NCI-H187 (cell line): ENCODE data around the gene SAP25.
A peak's percentile ranks its signal among the peaks of the same experiment; 100 is the strongest.

Experiments used
- DNase-seq, 2 experiments: peaks; one replicate each; lab custom pipeline; 2025; lab: John Stamatoyannopoulos, UW

The SAP25 gene

DNA sequence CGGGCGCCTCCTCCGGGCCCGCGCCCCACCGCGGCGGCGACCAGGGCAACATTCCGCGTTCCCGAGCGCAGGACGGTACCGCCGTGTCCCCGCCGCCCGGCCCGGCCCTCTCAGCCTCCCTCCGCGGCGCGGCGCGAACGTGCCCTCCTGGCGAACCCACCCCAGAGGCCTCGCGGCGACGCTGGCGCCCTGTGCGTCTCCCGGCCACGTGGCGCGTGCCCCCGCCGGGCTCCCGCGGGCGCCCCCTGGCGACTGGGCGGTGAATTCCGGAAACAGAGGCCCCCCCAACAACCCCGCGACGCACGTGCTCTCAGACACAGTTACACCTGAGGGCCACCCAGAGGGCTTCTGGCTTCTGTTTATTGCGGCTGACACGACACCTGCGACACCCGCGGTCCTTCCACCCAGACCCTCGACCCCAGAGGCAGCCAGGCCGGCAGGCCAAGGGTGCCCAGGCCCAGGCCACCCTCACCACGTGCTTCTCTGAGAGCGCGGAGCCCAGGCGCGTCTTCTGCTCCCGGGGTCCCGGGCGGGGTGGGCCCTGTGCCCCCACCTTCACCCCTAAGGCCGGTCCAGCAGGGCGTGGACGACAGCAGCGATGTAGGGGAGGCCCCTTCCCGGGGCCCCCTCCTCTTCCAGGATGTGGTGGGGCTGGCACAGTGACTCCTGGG lies at the start of gene SAP25:
Gene SAP25 (minus strand): TSS at position 210 of the 671 bp plus-strand sequence. CDS start 158 bp downstream, at position 52.
- DNase-seq, result no peak

GRCh38 chr7:100621554-100621953 lies 47.9 kb upstream of the SAP25 start:
- no peak for DNase-seq

DNA sequence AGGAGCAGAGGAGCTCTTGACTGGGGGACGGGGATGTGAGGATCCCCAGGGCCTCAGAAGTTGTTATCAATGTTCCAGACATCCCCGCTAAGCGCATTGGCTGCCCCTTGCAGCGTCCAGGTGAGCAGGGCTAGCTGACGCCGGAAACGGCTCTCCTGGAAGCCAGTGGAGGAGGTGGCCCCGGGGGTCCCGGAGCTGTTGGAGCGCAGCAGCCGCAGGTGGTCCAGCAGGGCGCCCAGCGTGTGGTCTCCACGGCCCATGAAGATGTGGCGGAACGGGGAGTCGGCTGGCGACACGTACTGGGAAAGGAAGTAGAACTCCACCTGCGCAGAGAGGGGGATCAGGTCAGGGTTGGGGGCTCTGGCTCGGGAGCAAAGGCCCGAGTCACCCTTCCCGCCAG lies 47.1 kb upstream of the SAP25 start:
- no peak for DNase-seq

DNA sequence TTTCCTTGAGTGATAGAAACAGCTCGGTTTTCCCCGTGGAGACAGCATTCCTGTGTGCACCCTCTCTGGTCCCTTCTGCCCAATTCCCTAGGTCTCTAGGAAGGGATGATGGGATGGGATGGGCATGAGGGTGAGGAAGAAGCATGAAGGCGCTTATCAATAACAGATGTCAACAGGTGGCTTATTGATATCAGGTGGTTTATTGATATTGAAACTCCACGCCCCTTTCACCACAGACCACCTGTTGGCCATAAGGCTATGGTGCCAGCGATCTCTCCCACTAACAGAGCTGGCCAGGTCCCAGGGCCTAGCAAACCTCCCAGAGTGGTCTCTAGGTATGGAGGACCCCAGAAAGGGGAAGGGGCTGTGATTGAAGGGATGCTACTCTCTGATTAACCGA lies 46.5 kb upstream of the SAP25 start:
- DNase-seq, result no peak

GRCh38 chr7:100614308-100614861 lies 40.7 kb upstream of the SAP25 start:
- no peak for DNase-seq

DNA sequence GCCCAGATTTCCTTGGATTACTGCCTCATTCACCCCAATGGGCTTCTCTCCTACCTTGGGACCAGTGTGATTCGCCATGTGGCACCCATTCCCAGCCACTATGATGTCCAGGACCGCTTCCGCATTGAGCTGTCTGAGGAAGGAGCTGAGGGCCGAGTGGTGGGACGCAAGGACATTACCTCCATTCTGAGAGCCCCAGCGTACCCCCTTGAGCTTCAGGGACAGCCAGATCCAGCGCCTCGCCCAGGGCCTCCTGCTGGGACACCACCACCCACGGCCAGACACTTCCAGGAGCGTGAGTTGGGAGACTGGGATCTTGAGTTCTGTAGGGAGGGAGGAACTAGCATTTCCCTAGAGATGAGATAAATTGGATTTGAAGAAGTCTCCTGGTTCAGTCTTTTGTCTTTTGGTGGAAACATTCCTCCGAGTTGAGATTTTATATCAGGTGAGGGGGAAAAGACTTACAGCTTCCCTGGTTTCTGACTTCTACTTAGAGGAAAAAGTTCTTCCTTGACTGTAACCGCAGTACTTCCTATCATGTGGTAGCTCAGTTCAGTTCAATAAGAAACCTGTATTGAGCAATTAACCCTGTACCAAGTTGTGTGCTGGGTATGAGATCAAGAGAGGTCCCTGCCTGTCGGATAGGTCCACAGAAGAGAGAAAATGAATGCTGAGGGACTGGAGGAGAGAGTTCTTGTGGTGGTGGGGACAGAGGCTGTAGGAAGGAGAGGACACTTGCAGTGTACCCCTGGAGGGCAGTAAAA lies 39.9 kb upstream of the SAP25 start:
- DNase-seq, result no peak

DNA sequence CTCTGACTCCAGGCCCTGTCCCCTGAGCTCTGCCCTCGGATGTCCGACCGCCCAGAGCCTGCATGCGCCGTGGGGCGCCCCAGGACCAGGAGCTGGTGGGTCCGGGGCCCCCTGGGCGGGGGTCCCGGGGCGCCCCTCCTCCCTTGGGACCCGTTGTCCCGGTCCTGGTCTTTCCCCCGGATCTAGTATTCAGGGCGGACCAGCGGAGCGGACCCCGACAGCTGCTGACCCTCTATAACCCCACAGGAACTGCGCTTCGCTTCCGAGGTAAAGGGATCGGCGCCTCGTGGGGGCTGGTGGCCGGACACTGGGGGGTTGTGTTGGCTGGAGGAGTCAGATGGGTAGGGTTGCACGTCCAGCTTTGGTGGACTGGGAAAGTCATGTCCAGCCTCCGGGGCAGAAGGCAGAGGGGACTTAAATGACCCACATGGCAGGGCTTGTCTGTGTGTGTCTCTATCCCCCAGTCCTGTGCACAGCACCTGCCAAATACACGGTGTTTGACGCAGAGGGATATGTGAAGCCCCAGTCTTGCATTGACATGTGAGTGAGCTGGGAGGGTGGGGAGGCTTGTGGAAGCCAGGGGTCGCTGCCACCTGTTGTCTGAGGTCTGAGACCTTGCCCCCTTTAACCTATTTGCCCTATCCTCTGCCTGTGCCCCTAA lies 39.2 kb upstream of the SAP25 start:
- DNase-seq, result no peak

DNA sequence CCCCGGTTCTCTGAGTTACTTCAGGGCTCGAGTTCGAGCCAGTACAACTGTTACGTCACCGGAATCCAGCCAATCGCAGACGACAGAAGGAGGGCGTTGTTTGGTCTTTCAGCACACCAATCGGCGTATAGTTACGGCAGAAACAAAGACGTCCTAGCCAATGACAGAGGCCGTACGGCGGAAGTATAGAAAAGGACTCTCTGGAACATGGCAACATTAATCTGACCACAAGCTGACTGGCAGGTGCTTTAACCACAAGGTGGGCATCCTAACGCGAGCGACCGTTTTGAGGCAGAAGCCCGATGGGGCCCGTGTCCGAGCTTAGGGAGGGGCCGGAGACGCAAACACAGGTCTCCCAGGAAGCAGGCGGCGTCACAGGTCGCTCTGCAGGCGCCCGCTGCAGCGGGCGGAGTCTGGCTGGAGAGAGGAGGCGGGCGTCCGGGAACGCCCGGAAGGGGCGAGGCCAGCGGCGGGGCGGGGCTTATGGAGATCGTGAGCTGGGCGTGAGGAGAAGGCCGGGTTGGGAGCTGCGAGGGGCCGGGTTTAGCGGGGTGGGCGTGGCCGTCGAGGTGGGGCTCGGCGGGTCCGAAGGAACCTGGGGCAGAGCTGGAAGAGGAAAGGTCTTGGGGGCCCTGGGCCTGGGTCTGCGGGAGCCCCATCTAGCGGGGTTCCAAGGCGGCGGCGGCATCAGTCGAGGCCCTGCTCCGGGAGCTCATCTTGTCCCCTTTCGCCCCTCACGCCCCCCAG lies 38.5 kb upstream of the SAP25 start, which contains the start of gene MOSPD3:
Gene MOSPD3 (plus strand): TSS at position 558 of the 747 bp plus-strand sequence. CDS start 252 bp downstream, outside the sequence.
- DNase-seq, result peak; percentile 99 to 100

GRCh38 chr7:100609958-100610357 lies 36.3 kb upstream of the SAP25 start:
- DNase-seq, result no peak

DNA sequence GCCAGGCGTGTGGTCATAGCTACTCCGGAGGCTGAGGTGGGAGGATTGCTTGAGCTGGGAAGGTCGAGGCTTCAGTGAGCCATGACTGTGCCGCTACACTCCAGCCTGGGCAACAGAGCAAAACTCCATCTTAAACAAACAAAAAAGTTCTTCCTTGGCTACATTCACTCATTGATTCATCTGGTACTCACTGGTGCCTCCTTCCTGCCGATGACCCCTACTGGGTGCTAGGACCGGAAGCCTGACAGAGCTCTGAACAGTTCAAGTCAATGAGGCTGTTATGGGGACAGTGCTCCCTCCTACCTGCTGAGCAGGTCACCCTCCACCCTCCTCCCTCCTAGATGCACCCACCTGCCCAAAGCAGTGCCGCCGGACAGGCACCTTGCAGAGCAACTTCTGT lies 33.4 kb upstream of the SAP25 start:
- DNase-seq, result no peak

- no peak for DNase-seq
Observed at GRCh38 chr7:100606313-100606712, 32.6 kb upstream of the SAP25 start.

DNA sequence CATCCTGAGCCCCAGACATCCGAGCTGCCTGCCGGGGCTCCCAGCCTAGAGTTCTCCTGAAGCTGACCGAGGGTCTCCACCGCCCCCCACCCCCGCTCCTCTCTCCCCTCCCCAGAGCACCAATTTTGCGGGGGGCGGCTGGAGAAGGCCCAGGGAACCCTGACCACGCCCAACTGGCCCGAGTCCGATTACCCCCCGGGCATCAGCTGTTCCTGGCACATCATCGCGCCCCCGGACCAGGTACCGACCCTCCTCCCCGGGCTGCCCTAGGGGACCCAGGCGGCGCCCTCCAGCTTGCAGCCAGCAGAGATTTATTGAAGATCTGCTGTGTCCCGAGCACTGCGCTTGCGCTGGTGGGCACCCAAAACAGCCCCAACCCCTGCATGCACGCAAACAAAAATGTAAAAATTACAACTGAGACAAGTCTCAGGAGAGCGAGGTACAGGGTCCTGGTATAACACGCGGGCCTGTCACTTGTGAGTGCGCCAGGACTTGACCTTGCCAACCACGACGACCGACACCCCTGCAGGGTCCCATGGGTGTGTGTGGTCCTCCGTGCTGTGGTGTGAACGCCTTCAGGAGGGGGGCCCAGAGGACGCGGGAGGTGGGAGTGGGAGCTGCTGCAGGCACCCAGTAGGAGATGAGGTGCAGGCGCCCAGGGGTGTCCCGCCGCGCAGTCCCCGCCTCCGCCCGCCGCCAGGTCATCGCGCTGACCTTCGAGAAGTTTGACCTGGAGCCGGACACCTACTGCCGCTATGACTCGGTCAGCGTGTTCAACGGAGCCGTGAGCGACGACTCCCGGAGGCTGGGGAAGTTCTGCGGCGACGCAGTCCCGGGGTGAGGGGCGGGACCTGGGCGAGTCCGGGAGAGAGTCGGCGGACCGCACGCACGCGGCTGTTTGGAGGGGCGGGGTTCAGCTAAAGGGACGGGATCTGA lies 31.5 kb upstream of the SAP25 start:
- DNase-seq, result no peak

DNA sequence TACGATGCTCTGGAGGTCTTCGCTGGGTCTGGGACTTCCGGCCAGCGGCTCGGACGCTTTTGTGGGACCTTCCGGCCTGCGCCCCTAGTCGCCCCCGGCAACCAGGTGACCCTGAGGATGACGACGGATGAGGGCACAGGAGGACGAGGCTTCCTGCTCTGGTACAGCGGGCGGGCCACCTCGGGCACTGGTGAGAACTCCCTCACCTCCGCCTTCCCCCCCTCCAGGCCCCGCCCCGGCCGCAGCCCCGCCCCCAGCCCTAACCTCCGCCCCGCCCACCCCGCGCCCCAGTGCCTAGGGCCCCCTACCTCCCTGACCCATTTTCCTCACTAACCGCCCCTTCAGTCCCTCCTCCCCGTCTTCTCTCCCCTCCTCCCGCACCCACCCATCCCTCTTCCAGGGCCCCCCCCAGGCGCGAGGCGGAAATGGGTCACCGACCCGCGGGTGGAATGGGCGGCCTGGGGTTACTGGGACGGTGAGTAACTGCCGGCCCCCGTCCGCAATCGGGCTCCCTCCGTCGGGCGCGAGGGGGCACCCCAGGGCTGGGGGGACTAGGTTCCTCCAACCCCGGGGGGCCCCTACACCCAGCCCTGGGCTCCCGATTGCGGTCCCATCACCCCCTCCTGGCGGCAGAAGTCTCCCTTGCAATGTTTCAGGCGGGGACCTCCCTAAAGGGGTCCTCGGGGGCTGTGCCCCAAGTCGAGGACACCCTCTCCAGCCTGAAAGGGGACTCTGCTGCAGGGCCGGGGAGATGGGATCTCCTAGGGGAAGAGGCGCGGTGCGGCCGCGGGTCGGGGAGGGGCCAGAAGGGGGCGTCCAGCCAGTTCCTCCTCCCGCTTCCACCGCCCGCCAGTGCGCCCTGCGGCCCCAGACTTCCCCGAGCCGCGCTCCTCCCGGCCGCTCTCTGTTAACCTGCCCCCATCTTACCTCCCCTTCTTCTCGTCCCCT lies 30.6 kb upstream of the SAP25 start:
- DNase-seq, result peak; percentile 8 to 25

- DNase-seq, result no peak
Observed at GRCh38 chr7:100603726-100604027, 30.0 kb upstream of the SAP25 start.

DNA sequence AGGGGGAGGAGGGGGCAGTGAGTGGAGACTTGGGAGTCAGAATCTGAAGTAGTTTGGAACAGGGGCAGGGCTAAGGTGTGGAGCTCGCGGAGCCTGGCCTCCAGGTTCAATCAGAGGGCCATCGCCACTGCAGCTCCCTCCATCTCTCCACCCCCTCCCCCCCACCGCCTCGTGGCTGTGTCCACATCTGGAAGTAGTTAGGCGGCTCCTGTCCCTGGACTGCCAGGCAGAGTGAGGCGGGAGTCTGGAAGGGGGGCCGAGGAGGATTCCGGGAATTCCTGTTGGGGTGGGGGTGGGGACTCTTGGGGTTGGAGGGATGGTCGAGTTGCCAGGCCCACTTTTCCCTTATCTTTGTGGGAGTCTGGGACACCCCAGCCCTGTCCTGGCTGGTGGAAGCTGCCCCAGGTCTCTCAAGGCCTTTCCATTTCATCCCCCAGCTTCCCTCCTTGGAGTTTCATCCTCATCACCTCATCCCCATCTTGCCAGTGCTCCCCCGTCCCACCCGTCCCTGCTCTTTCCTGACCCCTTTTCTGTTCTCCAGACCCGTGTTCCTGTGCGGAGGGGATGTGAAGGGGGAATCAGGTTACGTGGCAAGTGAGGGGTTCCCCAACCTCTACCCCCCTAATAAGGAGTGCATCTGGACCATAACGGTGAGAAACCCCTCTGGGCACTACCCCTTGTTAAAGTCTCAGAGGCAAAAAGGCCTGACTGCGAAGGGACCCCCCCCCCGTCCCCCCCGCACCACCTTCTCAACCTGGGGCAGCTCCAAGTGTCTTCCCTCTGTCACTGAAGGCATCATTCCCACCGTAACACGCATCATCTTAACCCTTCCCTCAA lies 29.4 kb upstream of the SAP25 start:
- no peak for DNase-seq

DNA sequence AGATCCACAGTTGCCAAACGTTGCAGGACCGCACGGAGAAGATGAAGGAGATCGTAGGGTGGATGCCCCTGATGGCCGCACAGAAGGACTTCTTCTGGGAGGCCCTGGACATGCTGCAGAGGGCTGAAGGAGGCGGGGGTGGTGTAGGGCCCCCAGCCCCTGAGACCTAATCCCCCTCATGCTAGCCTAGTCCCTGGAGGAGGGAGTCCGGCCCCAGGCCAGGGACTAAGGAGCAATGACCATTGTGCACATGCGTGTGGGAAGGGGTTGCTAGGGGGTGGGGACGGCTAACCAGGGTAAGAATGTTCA lies 27.0 kb upstream of the SAP25 start:
- DNase-seq, result no peak

DNA sequence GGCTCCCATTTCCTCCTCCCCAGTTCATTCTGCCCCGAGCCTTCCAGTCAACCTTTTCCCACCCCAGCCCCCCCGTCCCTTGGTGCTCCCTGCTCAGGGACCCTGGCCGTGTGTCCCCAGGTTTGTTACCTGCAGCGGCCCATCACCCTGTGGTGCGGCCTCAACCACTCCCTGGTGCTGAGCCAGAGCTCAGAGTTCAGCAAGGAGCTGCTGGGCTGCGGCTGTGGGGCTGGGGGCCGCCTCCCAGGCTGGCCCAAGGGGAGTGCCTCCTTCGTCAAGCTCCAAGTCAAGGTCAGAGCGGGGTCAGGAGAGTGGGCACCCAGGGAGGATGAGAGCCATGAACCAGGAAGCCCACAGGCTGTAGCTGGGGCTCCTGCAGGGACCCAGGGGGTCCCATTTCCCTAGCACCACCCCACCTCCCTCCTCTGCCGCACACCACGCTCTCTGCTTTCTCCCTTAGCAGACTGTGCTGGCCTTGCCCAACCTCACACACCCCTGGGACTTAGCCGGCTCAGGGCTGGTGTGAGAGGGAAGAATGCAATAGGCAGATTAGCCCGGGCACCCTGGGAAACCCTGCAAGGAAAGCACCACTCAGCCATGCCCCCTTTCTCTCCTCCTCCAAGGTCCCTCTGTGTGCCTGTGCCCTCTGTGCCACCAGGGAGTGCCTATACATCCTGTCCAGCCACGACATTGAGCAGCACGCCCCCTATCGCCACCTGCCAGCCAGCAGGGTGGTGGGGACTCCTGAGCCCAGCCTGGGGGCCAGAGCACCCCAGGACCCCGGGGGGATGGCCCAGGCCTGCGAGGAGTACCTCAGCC lies 26.4 kb upstream of the SAP25 start:
- no peak for DNase-seq

DNA sequence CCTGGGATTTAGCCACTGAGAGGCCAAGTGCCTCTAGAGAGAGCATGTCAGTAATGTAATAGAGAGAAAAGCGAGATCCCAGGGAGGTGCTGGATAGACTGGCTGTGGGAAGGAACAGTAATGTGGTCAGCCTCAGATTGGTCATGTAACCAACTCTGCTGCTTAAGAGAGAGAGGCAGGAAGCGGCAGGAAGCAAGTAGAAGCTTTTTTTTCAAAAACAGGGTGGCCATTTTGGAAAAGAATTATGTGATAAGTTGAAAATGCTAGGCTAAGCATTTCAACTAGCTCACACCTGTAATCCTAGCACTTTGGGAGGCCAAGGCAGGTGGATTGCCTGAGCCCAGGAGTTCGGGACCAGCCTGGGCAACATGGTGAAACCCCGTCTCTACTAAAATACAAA lies 24.7 kb upstream of the SAP25 start:
- DNase-seq, result no peak
